ENCODE data around the gene MYOZ3.

MYOZ3 gene

GRCh38 chr5:150633429-150633828 is 27.6 kb upstream of the MYOZ3 start:
- Mint-ChIP-seq H3K4me1 (peaks cover 23% of the 10 kb centered on the region), H3K4me3 (no peak overlapping the region), H3K27ac (peak overlapping the region; percentile 16), H3K9me3 (no peaks in the 10 kb centered on the region), H3K27me3 (no peaks in the 10 kb centered on the region), H3K36me3 (peaks cover 5% of the 10 kb centered on the region)
- ATAC-seq (ENCODE audit: low read depth) (no peak), DNase-seq (ENCODE audit: low spot score in 2 of 2) (no peak)

- no peaks in the 10 kb centered on the region for H3K27me3 Mint-ChIP-seq
- peaks cover 27% of the 10 kb centered on the region for H3K4me1 Mint-ChIP-seq
- ATAC-seq (ENCODE audit: low read depth) (no peak), DNase-seq (ENCODE audit: low spot score in 2 of 2) (no peak)
- H3K36me3 Mint-ChIP-seq: peaks cover 11% of the 10 kb centered on the region
- no peaks in the 10 kb centered on the region for H3K9me3 Mint-ChIP-seq
- H3K27ac Mint-ChIP-seq: peak overlapping the region; percentile 40
- H3K4me3 Mint-ChIP-seq: no peak overlapping the region
These were observed 24.4 kb upstream of the MYOZ3 start for GRCh38 chr5:150636391-150637244.

GRCh38 chr5:150637245-150638052 is 23.6 kb upstream of the MYOZ3 start:
- DNase-seq (ENCODE audit: low spot score in 2 of 2): no peak

GRCh38 chr5:150638053-150638444 is 23.0 kb upstream of the MYOZ3 start:
- H3K4me3 Mint-ChIP-seq: no peak overlapping the region
- H3K4me1 Mint-ChIP-seq: peaks cover 27% of the 10 kb centered on the region
- no peak for DNase-seq (ENCODE audit: low spot score in 2 of 2)
- H3K27ac Mint-ChIP-seq: no peak overlapping the region
- no peak for ATAC-seq (ENCODE audit: low read depth)
- no peaks in the 10 kb centered on the region for H3K9me3 Mint-ChIP-seq
- no peaks in the 10 kb centered on the region for H3K27me3 Mint-ChIP-seq
- peaks cover 11% of the 10 kb centered on the region for H3K36me3 Mint-ChIP-seq

More at GRCh38 chr5:150637245-150638052, 23.6 kb upstream of the MYOZ3 start:
- no peak for ATAC-seq (ENCODE audit: low read depth)
- Mint-ChIP-seq H3K9me3 (no peaks in the 10 kb centered on the region), H3K4me1 (peaks cover 27% of the 10 kb centered on the region), H3K27ac (peak overlapping the region; percentile 40), H3K27me3 (no peaks in the 10 kb centered on the region), H3K36me3 (peaks cover 11% of the 10 kb centered on the region), H3K4me3 (no peak overlapping the region)

GRCh38 chr5:150638488-150639376 is 22.3 kb upstream of the MYOZ3 start:
- no peaks in the 10 kb centered on the region for H3K9me3 Mint-ChIP-seq
- DNase-seq (ENCODE audit: low spot score in 2 of 2) (no peak), ATAC-seq (ENCODE audit: low read depth) (no peak)
- H3K4me3 Mint-ChIP-seq: no peak overlapping the region
- peaks cover 26% of the 10 kb centered on the region for H3K4me1 Mint-ChIP-seq
- H3K27me3 Mint-ChIP-seq: no peaks in the 10 kb centered on the region
- H3K36me3 Mint-ChIP-seq: peaks cover 11% of the 10 kb centered on the region
- no peak overlapping the region for H3K27ac Mint-ChIP-seq

GRCh38 chr5:150639377-150639692 is 21.7 kb upstream of the MYOZ3 start:
- H3K27ac Mint-ChIP-seq: no peak overlapping the region
- H3K9me3 Mint-ChIP-seq: no peaks in the 10 kb centered on the region
- peaks cover 11% of the 10 kb centered on the region for H3K36me3 Mint-ChIP-seq
- DNase-seq (ENCODE audit: low spot score in 2 of 2): no peak
- H3K27me3 Mint-ChIP-seq: no peaks in the 10 kb centered on the region
- ATAC-seq (ENCODE audit: low read depth): no peak
- H3K4me3 Mint-ChIP-seq: no peak overlapping the region
- H3K4me1 Mint-ChIP-seq: peaks cover 24% of the 10 kb centered on the region

GRCh38 chr5:150639751-150640150 is 21.3 kb upstream of the MYOZ3 start:
- H3K4me1 Mint-ChIP-seq: peaks cover 23% of the 10 kb centered on the region
- H3K27me3 Mint-ChIP-seq: no peaks in the 10 kb centered on the region
- no peaks in the 10 kb centered on the region for H3K9me3 Mint-ChIP-seq
- H3K4me3 Mint-ChIP-seq: no peak overlapping the region
- DNase-seq (ENCODE audit: low spot score in 2 of 2) (no peak), ATAC-seq (ENCODE audit: low read depth) (no peak)
- peaks cover 10% of the 10 kb centered on the region for H3K36me3 Mint-ChIP-seq
- peak overlapping the region; percentile 21 for H3K27ac Mint-ChIP-seq

GRCh38 chr5:150640311-150641005 is 20.6 kb upstream of the MYOZ3 start, which contains the start of gene SYNPO:
SYNPO (plus strand) TSS chr5:150640660; CDS start chr5:150648276, 7,616 bp downstream.
- Mint-ChIP-seq H3K36me3 (peaks cover 9% of the 10 kb centered on the region), H3K9me3 (no peaks in the 10 kb centered on the region), H3K4me3 (no peak within 1 kb of the TSS), H3K27me3 (no peaks in the 10 kb centered on the region), H3K27ac (peak within 1 kb of the TSS; percentile 21), H3K4me1 (peaks cover 21% of the 10 kb centered on the region)
- DNase-seq (ENCODE audit: low spot score in 2 of 2) (no peak), ATAC-seq (ENCODE audit: low read depth) (no peak)

GRCh38 chr5:150641006-150641570 is 20.0 kb upstream of the MYOZ3 start:
- no peaks in the 10 kb centered on the region for H3K9me3 Mint-ChIP-seq
- no peaks in the 10 kb centered on the region for H3K27me3 Mint-ChIP-seq
- DNase-seq (ENCODE audit: low spot score in 2 of 2): no peak
- H3K27ac Mint-ChIP-seq: peak overlapping the region; percentile 21
- H3K36me3 Mint-ChIP-seq: peaks cover 7% of the 10 kb centered on the region
- H3K4me3 Mint-ChIP-seq: no peak overlapping the region
- H3K4me1 Mint-ChIP-seq: peaks cover 18% of the 10 kb centered on the region
- no peak for ATAC-seq (ENCODE audit: low read depth)

GRCh38 chr5:150641824-150642566 is 19.1 kb upstream of the MYOZ3 start:
- ATAC-seq (ENCODE audit: low read depth) (no peak), DNase-seq (ENCODE audit: low spot score in 2 of 2) (no peak)
- H3K27ac Mint-ChIP-seq: no peak overlapping the region
- no peak overlapping the region for H3K4me3 Mint-ChIP-seq
- no peaks in the 10 kb centered on the region for H3K9me3 Mint-ChIP-seq
- peaks cover 6% of the 10 kb centered on the region for H3K36me3 Mint-ChIP-seq
- no peaks in the 10 kb centered on the region for H3K27me3 Mint-ChIP-seq
- H3K4me1 Mint-ChIP-seq: peaks cover 16% of the 10 kb centered on the region

GRCh38 chr5:150642567-150642927 is 18.5 kb upstream of the MYOZ3 start:
- ATAC-seq (ENCODE audit: low read depth): no peak
- Mint-ChIP-seq H3K36me3 (peaks cover 11% of the 10 kb centered on the region), H3K27ac (no peak overlapping the region), H3K9me3 (no peaks in the 10 kb centered on the region), H3K4me3 (no peak overlapping the region), H3K27me3 (no peaks in the 10 kb centered on the region), H3K4me1 (peaks cover 16% of the 10 kb centered on the region)
- no peak for DNase-seq (ENCODE audit: low spot score in 2 of 2)

GRCh38 chr5:150642991-150643710 is 17.9 kb upstream of the MYOZ3 start:
- H3K27ac Mint-ChIP-seq: no peak overlapping the region
- H3K36me3 Mint-ChIP-seq: peaks cover 12% of the 10 kb centered on the region
- peaks cover 14% of the 10 kb centered on the region for H3K4me1 Mint-ChIP-seq
- H3K4me3 Mint-ChIP-seq: no peak overlapping the region
- no peaks in the 10 kb centered on the region for H3K9me3 Mint-ChIP-seq
- no peaks in the 10 kb centered on the region for H3K27me3 Mint-ChIP-seq
- no peak for ATAC-seq (ENCODE audit: low read depth)
- no peak for DNase-seq (ENCODE audit: low spot score in 2 of 2)

Data from memory B cell (primary cell).